ENCODE results near the gene WWC1. TPM values are rescaled to one million over a fixed set of nuclear protein-coding genes. Genes with fewer than 3 reads are reported as not detected.

The WWC1 gene
- total RNA-seq, 1 donor from 2014 or later = 0.52 TPM

GRCh38 chr5:168370831-168371230 lies 79.4 kb downstream of the WWC1 start:
- Histone ChIP-seq H3K27me3 (ENCODE audit: control insufficient read depth in 3 of 3, insufficient read depth in 3 of 3, low read length in 3 of 3) (peaks cover 0 to 11% (median 0%) of the 10 kb centered on the region in 3 donors), H3K27ac (ENCODE audit: low read depth, low read length) (no peak overlapping the region), H3K4me1 (ENCODE audit: control insufficient read depth in 3 of 3, insufficient read depth in 3 of 3, low read length in 3 of 3) (no peaks in the 10 kb centered on the region), H3K4me3 (ENCODE audit: low read length in 3 of 3) (no peak overlapping the region), H3K36me3 (ENCODE audit: control insufficient read depth in 3 of 3, insufficient read depth in 3 of 3, low read length in 3 of 3) (no peaks in the 10 kb centered on the region), H3K9me3 (ENCODE audit: control insufficient read depth in 3 of 3, low read length in 3 of 3) (no peaks in the 10 kb centered on the region), H3K9ac (ENCODE audit: low read depth in 1 of 3, low read length in 3 of 3) (no peak overlapping the region)

DNA sequence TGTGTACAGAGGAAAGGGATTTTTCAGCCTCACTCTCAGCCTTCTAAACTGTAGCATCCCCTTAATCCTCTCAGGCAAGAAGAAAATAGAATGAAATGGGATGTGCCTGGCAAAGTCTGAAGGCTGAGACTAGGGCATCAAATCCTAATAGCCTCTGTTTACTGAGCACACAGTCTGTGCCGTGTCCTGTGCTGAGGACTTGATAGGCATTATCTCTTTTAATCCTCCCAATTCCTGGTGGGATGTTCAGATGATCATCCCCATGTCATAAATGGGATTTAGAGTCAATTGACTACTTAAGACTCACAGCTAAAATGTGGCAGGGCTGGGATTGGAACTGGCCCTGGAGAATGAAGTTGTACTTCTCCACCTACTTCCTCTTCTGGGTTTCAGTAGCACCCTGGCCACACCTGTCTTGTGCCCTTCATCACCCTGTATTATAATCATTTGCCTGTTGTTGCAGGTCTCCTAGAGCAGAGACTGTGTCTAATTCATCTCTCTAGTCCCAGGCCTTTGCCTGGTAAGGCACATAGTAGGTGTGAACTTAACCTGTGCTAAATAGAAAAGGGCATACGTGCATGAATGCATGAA lies 81.0 kb downstream of the WWC1 start:
- Histone ChIP-seq H3K27ac (ENCODE audit: low read depth, low read length) (no peak overlapping the region), H3K9me3 (ENCODE audit: control insufficient read depth in 3 of 3, low read length in 3 of 3) (no peaks in the 10 kb centered on the region), H3K4me1 (ENCODE audit: control insufficient read depth in 3 of 3, insufficient read depth in 3 of 3, low read length in 3 of 3) (no peaks in the 10 kb centered on the region), H3K9ac (ENCODE audit: low read depth in 1 of 3, low read length in 3 of 3) (no peak overlapping the region), H3K36me3 (ENCODE audit: control insufficient read depth in 3 of 3, insufficient read depth in 3 of 3, low read length in 3 of 3) (no peaks in the 10 kb centered on the region), H3K4me3 (ENCODE audit: low read length in 3 of 3) (no peak overlapping the region), H3K27me3 (ENCODE audit: control insufficient read depth in 3 of 3, insufficient read depth in 3 of 3, low read length in 3 of 3) (peaks cover 0 to 11% (median 0%) of the 10 kb centered on the region in 3 donors)

- no peak overlapping the region for H3K9ac ChIP-seq (ENCODE audit: low read depth in 1 of 3, low read length in 3 of 3)
- H3K36me3 ChIP-seq (ENCODE audit: control insufficient read depth in 3 of 3, insufficient read depth in 3 of 3, low read length in 3 of 3) = no peaks in the 10 kb centered on the region
- H3K4me1 ChIP-seq (ENCODE audit: control insufficient read depth in 3 of 3, insufficient read depth in 3 of 3, low read length in 3 of 3) = no peaks in the 10 kb centered on the region
- no peak overlapping the region for H3K27ac ChIP-seq (ENCODE audit: low read depth, low read length)
- peaks cover 0 to 7% (median 0%) of the 10 kb centered on the region in 3 donors for H3K27me3 ChIP-seq (ENCODE audit: control insufficient read depth in 3 of 3, insufficient read depth in 3 of 3, low read length in 3 of 3)
- no peaks in the 10 kb centered on the region for H3K9me3 ChIP-seq (ENCODE audit: control insufficient read depth in 3 of 3, low read length in 3 of 3)
- no peak overlapping the region for H3K4me3 ChIP-seq (ENCODE audit: low read length in 3 of 3)
These were observed 83.1 kb downstream of the WWC1 start for GRCh38 chr5:168374532-168374931.

DNA sequence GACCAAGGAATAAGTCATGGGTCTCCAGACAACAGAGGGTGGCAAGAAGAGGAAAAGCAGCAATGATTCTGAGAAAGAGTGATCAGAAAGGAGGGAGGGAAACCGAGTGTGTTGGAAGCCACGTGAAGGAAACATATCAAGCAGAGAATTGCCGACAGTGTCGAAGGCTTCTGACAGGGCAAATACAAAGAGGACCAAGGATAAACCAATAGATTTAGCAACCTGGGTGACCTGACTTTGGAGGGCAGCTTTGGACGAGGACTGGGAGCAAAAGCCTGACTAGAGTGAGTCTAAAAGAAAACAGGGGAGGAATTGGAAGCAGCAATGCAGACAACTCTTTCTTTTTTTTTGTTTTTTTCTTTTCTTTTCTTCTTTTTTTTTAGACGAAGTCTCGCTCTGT lies 83.8 kb downstream of the WWC1 start:
- Histone ChIP-seq H3K27me3 (ENCODE audit: control insufficient read depth in 3 of 3, insufficient read depth in 3 of 3, low read length in 3 of 3) (peaks cover 0 to 7% (median 0%) of the 10 kb centered on the region in 3 donors), H3K4me3 (ENCODE audit: low read length in 3 of 3) (no peak overlapping the region), H3K9ac (ENCODE audit: low read depth in 1 of 3, low read length in 3 of 3) (no peak overlapping the region), H3K36me3 (ENCODE audit: control insufficient read depth in 3 of 3, insufficient read depth in 3 of 3, low read length in 3 of 3) (no peaks in the 10 kb centered on the region), H3K9me3 (ENCODE audit: control insufficient read depth in 3 of 3, low read length in 3 of 3) (no peaks in the 10 kb centered on the region), H3K27ac (ENCODE audit: low read depth, low read length) (no peak overlapping the region), H3K4me1 (ENCODE audit: control insufficient read depth in 3 of 3, insufficient read depth in 3 of 3, low read length in 3 of 3) (no peaks in the 10 kb centered on the region)

GRCh38 chr5:168377525-168377924 lies 86.1 kb downstream of the WWC1 start:
- Histone ChIP-seq H3K36me3 (ENCODE audit: control insufficient read depth in 3 of 3, insufficient read depth in 3 of 3, low read length in 3 of 3) (no peaks in the 10 kb centered on the region), H3K4me1 (ENCODE audit: control insufficient read depth in 3 of 3, insufficient read depth in 3 of 3, low read length in 3 of 3) (no peaks in the 10 kb centered on the region), H3K9ac (ENCODE audit: low read depth in 1 of 3, low read length in 3 of 3) (no peak overlapping the region), H3K27ac (ENCODE audit: low read depth, low read length) (no peak overlapping the region), H3K4me3 (ENCODE audit: low read length in 3 of 3) (no peak overlapping the region), H3K27me3 (ENCODE audit: control insufficient read depth in 3 of 3, insufficient read depth in 3 of 3, low read length in 3 of 3) (no peaks in the 10 kb centered on the region), H3K9me3 (ENCODE audit: control insufficient read depth in 3 of 3, low read length in 3 of 3) (no peaks in the 10 kb centered on the region)

DNA sequence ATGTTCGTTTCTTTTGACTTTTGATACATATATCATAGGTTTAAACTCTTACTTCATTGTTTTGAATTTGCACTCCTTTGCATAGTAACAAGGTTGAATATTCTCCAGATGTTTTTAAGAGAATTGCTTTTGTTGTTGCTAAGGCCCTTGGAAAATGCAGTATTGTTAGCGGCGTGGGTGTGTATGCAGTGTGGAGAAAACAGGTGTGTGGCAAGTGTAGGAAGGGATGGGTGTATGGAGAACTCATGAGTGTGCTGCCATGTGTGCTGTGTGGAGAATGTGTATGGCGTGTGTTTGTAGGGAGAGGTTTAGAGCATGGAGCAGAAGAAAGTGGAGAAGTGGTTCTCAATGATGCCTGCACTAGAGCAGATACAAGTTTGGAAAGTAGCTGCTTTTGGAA lies 87.3 kb downstream of the WWC1 start:
- Histone ChIP-seq H3K27ac (ENCODE audit: low read depth, low read length) (no peak overlapping the region), H3K36me3 (ENCODE audit: control insufficient read depth in 3 of 3, insufficient read depth in 3 of 3, low read length in 3 of 3) (no peaks in the 10 kb centered on the region), H3K9me3 (ENCODE audit: control insufficient read depth in 3 of 3, low read length in 3 of 3) (no peaks in the 10 kb centered on the region), H3K27me3 (ENCODE audit: control insufficient read depth in 3 of 3, insufficient read depth in 3 of 3, low read length in 3 of 3) (no peaks in the 10 kb centered on the region), H3K9ac (ENCODE audit: low read depth in 1 of 3, low read length in 3 of 3) (no peak overlapping the region), H3K4me3 (ENCODE audit: low read length in 3 of 3) (no peak overlapping the region), H3K4me1 (ENCODE audit: control insufficient read depth in 3 of 3, insufficient read depth in 3 of 3, low read length in 3 of 3) (no peaks in the 10 kb centered on the region)

DNA sequence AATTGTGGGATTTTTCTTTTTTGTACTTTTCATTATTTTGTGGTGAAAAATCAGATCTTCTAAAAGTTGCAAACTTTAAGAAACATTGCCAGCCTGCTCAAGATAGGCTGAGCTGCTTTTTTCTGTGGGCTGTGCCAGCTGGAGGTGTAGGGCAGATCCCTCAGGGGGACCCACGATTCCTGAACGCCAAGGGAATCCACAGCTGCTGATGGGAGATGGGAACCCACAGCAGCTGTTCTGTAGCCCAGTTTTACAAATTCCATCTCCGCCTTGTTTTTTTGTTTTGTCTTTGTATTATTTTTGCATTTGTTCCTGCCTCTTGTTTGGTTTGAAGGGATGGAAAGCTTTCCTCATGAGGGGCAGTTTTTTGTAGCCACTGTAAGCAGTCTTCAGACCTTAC lies 91.0 kb downstream of the WWC1 start:
- Histone ChIP-seq H3K4me1 (ENCODE audit: control insufficient read depth in 3 of 3, insufficient read depth in 3 of 3, low read length in 3 of 3) (no peaks in the 10 kb centered on the region), H3K27ac (ENCODE audit: low read depth, low read length) (no peak overlapping the region), H3K27me3 (ENCODE audit: control insufficient read depth in 3 of 3, insufficient read depth in 3 of 3, low read length in 3 of 3) (no peaks in the 10 kb centered on the region), H3K36me3 (ENCODE audit: control insufficient read depth in 3 of 3, insufficient read depth in 3 of 3, low read length in 3 of 3) (no peaks in the 10 kb centered on the region), H3K9me3 (ENCODE audit: control insufficient read depth in 3 of 3, low read length in 3 of 3) (peaks cover 4 to 7% (median 6%) of the 10 kb centered on the region in 3 donors), H3K9ac (ENCODE audit: low read depth in 1 of 3, low read length in 3 of 3) (no peak overlapping the region), H3K4me3 (ENCODE audit: low read length in 3 of 3) (no peak overlapping the region)

DNA sequence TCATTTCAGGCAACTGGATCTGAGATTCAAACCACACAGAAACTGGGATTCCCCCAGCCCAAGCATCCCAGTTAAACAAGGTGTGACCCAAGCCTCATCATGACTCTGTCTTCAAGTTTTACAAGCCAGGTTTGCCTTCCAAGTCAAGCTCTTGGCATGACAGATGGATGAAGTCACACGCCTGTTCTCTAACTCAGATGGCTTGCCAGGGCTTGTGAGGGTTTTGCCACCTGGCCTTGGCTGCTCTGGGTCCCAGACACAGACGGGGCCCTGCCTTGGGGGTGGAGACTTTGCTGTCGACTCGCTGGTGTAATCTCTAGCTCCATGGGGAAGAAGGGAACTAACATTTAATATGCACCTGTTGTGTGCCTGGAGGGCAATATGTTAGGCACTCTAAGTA lies 99.0 kb downstream of the WWC1 start:
- H3K4me1 ChIP-seq (ENCODE audit: control insufficient read depth in 3 of 3, insufficient read depth in 3 of 3, low read length in 3 of 3) = no peaks in the 10 kb centered on the region
- no peak overlapping the region for H3K4me3 ChIP-seq (ENCODE audit: low read length in 3 of 3)
- no peaks in the 10 kb centered on the region for H3K9me3 ChIP-seq (ENCODE audit: control insufficient read depth in 3 of 3, low read length in 3 of 3)
- no peaks in the 10 kb centered on the region for H3K27me3 ChIP-seq (ENCODE audit: control insufficient read depth in 3 of 3, insufficient read depth in 3 of 3, low read length in 3 of 3)
- no peaks in the 10 kb centered on the region for H3K36me3 ChIP-seq (ENCODE audit: control insufficient read depth in 3 of 3, insufficient read depth in 3 of 3, low read length in 3 of 3)
- no peak overlapping the region for H3K9ac ChIP-seq (ENCODE audit: low read depth in 1 of 3, low read length in 3 of 3)
- no peak overlapping the region for H3K27ac ChIP-seq (ENCODE audit: low read depth, low read length)

DNA sequence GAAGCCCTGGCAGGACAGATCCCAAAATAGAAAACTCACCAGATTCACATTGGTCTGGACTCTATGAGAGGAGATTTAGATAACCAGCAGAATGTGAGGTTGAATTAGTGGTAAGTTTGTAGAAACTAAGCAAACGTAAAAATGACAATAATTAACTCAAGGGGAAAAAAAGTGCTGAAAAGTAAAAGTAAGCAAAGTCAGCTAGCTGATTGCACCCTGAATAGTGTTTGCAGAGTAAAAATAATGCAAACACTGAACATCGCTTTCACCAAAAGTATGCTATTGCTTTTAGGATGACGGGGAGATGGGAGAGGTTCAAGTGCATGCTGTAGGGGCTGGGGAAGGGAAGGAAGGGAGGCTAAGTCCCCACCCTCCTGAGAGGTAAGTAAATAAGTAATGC lies 102.3 kb downstream of the WWC1 start:
- no peaks in the 10 kb centered on the region for H3K36me3 ChIP-seq (ENCODE audit: control insufficient read depth in 3 of 3, insufficient read depth in 3 of 3, low read length in 3 of 3)
- no peak overlapping the region for H3K4me3 ChIP-seq (ENCODE audit: low read length in 3 of 3)
- H3K27me3 ChIP-seq (ENCODE audit: control insufficient read depth in 3 of 3, insufficient read depth in 3 of 3, low read length in 3 of 3) = no peaks in the 10 kb centered on the region
- H3K9me3 ChIP-seq (ENCODE audit: control insufficient read depth in 3 of 3, low read length in 3 of 3) = no peaks in the 10 kb centered on the region
- H3K4me1 ChIP-seq (ENCODE audit: control insufficient read depth in 3 of 3, insufficient read depth in 3 of 3, low read length in 3 of 3) = no peaks in the 10 kb centered on the region
- no peak overlapping the region for H3K9ac ChIP-seq (ENCODE audit: low read depth in 1 of 3, low read length in 3 of 3)
- H3K27ac ChIP-seq (ENCODE audit: low read depth, low read length) = no peak overlapping the region

DNA sequence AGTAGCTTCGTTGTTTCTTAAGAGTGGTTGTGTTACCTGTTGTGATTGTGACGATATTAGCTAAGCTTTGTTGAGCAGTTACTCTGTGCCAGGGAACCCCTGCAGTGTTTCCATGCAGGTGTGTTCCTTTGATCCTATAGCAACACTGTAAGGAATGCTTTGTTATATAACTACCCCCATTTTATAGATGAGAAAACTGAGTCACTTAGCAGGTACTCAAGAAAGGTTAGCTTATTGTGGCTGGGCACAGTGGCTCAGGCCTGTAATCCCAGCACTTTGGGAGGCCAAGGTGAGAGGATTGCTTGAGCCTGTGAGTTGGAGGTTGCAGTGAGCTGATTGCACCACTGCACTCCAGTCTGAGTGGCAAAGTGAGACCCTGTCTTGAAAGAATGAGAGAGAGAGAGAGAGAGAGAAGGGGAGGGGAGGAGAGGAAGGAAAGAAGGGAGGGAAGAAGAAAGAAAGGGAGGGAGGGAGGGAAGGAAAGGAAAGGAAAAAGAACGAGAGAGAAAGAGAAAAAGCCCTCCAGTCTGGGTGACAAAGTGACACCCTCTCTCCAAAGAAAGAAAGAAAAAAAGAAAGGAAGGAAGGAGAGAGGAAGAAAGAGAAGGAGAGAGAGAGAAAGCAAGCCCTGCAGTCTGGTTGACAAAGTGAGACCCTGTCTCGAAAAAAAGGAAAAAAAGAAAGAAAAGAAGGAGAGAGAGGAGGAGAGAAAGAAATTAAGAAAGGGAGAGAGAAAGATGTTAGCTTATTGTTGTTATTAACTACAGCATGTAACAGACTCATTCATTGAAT lies 109.2 kb downstream of the WWC1 start:
- Histone ChIP-seq H3K27me3 (ENCODE audit: control insufficient read depth in 3 of 3, insufficient read depth in 3 of 3, low read length in 3 of 3) (peaks cover 0 to 3% (median 3%) of the 10 kb centered on the region in 3 donors), H3K9me3 (ENCODE audit: control insufficient read depth in 3 of 3, low read length in 3 of 3) (no peaks in the 10 kb centered on the region), H3K4me1 (ENCODE audit: control insufficient read depth in 3 of 3, insufficient read depth in 3 of 3, low read length in 3 of 3) (no peaks in the 10 kb centered on the region), H3K36me3 (ENCODE audit: control insufficient read depth in 3 of 3, insufficient read depth in 3 of 3, low read length in 3 of 3) (no peaks in the 10 kb centered on the region), H3K4me3 (ENCODE audit: low read length in 3 of 3) (no peak overlapping the region), H3K9ac (ENCODE audit: low read depth in 1 of 3, low read length in 3 of 3) (no peak overlapping the region), H3K27ac (ENCODE audit: low read depth, low read length) (no peak overlapping the region)

Measured in skeletal muscle tissue (tissue), 4 donors.